ENCODE measurements around the gene PPP4R4.

Gene PPP4R4, protein sequence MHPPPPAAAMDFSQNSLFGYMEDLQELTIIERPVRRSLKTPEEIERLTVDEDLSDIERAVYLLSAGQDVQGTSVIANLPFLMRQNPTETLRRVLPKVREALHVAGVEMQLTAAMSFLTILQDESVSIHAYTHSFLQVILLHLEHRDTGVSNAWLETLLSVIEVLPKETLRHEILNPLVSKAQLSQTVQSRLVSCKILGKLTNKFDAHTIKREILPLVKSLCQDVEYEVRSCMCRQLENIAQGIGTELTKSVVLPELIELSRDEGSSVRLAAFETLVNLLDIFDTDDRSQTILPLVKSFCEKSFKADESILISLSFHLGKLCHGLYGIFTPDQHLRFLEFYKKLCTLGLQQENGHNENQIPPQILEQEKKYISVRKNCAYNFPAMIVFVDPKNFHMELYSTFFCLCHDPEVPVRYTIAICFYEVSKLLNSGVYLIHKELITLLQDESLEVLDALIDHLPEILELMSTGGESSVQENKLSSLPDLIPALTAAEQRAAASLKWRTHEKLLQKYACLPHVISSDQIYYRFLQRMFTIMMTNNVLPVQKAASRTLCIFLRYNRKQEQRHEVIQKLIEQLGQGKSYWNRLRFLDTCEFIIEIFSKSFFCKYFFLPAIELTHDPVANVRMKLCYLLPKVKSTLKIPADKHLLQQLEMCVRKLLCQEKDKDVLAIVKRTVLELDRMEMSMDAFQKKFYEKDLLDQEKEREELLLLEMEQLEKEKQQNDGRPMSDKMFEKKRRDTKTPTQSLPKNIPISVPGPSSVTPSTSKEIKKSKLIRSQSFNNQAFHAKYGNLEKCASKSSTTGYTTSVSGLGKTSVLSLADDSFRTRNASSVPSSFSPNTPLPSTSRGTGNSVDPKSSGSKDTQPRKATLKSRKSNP

DNA sequence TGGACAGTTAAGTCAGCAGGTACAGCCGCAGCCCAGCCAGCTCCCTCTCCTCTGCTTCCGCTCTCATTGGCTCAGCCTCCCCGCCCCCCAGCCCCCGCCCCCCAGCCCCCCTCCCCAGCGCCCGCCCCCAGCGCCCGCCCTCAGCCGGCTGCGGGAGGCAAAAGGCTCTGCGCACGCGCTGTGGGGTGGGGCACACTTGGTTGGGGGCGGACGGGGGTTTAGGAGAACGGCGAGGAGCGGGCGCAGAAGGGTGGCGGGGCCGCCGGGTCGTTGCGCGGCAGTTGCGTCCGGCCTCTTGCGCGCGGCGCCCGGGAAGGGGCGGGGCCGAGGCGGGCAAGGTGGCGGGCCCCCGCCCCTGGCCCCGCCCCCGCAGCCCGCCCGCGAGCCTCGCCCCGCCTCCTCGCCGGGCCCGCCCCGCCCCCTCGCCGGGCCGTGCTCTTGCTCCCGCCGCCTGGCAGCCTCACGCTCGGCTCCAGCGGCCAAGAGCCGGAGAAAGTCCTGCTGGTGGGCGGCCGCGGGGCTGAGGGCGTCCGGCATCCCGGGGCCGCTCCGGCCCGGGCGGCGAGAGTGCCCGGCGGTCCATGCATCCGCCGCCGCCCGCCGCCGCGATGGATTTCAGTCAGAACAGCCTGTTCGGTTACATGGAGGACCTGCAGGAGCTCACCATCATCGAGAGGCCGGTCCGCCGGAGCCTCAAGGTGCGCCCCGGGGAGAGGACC is at the start of gene PPP4R4:
TSS of gene PPP4R4 (plus strand) at position 438 of the 719 bp plus-strand sequence. CDS start at position 582, 144 bp downstream.
- peak; percentile 86 for DNase-seq

DNA sequence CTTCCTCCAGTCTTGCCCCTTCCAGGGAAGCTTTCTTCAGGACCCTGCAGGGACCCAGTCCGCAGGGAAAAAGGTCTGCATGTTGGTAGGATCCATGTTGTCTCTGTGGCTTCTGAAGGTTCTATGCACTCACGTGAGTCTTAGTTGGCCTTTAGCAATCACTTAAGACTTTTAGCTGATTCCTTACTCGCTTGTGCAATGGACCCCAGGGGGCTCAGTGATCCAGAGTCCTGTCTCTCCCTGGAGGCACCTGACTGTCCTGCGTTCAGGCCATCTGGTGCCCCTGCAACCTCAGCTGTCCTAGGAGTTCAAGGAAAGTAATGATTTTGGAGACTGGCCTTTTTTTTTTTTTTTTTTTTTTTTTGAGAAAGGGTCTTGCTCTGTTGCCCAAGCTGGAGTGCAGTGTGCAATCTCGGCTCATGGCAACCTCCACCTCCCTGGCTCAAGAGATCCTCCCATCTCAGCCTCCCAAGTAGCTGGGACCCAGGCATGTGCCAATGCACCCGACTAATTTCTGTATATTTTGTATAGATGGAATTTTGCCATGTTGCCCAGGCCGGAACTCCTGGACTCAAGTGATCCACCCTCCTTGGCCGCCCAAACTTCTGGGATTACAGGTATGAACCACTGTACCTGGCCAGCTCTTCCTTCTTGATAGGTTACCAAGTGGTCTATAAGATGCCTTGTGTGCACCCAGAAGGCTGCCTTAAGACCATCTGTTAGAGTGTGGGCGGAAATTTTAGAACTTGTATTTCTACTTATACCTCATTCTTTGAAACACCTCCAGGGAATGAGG is 49.3 kb upstream of the PPP4R4 start:
- no peak for DNase-seq

DNA sequence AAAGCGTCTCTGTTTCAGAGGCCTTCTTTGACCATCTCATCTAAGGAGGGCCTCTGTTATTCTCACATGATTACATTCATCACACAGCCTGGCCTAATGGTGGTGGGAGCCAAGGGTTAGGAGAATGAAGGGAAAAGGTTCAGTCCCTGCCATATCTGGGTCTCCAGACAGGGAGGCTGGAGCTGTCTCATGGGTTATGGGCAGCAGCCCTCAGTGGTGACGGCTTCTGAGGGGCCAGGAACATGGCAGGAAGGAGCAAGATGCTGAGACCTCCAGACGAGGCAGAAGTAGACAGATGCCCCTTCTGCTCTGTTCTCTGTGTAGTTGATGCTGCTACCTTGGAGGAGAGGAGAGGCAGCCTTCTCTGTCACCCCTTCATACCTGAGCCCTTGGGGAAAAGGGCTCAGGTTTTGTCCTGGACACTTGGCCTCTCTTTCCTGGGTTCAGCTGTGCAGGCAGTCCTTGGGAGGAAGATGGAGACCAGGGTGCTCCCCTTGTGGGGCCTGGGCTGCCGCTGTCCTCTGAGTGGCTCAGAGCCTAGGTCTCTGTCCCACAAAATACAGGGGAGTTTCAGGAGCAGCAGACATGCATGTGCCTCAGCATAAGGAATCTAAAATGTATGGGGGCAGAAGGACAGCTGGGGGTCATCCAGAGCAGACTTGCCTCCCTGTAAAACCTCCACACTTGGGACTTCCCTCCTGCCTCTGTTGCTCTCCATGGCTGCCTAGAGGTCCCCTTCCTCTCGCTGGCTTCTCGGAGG is 48.3 kb upstream of the PPP4R4 start:
- no peak for DNase-seq

DNA sequence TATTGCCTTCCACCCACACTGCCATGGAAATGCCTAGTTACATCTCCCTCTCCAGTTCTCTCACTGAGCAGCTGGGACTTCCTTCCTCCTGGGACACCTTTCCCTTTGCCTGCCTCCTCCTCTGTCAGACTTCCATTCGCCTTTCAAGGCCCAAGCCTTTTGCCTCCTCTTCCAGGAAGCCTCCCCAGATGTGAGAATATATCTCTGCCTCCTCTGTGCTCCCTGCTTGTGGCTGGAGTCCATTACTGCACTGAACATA is 47.8 kb upstream of the PPP4R4 start:
- DNase-seq: no peak

DNA sequence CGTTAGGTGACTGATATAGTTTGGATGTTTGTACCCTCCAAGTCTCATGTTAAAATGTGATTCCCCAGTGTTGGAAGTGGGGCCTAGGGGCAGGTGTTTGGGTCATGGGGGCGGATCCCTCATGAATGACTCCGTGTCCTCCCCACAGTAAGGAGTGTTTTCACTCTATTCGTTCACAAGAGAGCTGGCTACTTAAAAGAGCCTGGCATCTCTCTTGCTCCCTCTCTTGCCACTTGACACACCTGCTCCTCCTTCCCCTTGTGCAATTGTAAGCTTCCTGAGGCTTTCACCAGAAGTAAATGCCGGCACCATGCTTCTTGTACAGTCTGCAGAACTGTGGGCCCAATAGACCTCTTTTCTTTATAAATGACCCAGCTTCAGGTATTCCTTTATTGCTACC is 47.3 kb upstream of the PPP4R4 start:
- no peak for DNase-seq

DNA sequence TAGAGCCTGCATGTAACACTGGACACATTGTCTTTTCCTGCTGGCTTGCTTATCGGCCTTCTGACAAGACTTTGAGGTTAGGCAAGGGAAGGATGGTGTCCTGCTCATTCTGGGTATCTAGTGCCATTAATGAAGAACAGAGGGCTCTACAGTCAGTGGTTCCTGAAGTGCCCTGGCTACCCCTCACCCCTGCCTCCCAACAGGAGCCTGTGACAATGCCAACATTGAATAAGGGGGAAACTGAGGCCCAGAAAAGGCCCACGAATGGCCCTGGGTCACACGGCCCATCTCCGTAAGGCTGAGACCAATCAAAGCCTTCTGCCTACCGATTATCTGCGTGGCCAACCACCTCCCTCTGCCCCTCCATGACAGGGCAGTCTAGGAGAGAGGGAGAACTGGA is 46.8 kb upstream of the PPP4R4 start:
- DNase-seq: no peak

DNA sequence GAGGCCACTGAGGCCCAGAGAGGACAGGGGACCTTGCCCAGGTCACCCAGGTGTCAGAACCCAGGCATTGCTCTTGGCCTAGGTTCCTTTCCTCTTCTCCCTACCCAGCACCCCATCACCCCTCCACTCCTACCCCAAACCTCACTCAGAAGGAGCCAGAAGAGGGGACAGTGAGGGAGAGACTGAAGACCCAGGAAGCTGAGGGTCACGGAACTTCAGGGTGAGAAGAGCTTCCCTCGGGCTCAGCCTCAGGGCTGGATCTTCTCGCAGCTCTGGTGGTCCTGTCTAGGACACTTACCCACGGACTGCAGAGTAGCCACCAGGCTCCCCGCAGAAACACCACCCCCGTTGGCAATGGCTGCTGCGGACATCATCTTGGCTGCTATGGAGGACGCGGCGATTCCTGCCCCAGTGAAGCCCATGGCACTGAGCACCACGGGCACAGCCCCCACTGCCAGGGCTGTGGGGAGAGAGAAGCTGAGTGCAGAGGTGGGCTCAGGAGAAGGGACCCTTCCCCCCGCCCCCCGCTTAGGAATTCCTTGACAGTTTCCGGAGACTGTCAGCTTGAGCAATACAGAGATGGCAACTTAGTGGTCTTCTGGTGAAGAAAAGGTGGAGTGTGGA is 45.8 kb upstream of the PPP4R4 start:
- DNase-seq: no peak

DNA sequence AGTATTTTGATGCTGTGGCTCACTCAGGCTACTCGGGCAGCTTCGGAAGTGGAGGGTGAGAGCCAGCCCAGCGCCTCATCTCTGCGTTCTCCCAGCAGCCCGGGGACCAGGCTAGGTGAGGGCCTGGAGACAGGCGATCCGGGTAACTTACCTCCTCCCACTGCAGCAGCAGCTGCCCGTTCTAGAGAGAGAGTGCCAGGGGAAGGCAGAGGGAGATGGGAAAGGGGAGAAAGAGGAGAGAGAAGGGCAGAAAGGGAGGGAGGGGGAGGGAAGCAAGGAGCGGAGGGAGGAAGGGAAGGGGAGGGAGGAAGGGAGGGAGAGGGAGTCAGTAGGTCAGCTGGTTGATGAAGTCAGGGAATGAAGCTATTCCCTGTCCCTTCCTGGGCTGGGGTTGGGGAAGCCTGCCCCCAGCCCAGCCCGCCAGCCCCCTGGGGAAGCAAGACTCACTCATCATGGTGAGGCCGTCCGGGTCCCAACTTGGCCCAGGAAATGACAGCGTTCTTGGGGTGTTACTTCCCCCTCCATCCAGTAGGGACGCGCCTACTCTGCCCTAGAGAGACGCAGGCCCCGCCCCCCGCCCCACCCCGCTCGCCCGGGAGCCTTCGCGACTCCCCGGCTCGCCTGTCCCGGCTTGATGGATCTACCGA is 44.9 kb upstream of the PPP4R4 start, which contains the start of gene IFI27L2:
TSS of gene IFI27L2 (minus strand) at position 494 of the 647 bp plus-strand sequence. CDS start at position 454, 40 bp downstream.
- peak; percentile 60 for DNase-seq

DNA sequence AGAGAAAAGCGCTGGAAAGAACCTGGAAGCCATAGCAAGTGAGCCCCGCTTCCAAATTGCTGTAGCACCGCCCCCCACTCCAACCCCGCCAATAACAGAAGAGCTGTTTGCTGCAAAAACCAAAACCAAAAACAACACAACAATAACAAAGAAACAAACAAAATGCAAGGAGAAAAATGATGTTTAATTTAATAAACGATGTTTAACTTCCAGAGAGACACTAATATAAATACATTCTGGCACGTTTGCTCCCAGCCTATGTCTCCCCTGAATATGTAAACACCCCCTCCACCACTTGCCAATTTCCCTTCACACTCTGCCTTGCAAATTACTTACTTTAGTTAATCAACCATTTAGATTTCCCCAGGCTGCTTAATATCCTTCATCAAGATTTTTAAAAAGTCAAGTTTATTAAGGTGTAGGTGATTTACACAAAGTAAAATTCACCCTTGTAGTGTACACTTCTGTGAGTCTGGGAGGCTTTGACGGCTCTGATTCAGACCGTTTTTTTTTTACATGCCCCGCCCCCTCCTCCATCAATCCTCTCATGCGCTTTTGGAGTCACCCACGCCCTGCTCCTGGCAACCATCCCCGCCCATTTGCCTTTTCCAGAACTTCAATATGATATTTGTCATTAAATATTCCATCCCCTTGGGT is 44.2 kb upstream of the PPP4R4 start:
- DNase-seq: no peak

DNA sequence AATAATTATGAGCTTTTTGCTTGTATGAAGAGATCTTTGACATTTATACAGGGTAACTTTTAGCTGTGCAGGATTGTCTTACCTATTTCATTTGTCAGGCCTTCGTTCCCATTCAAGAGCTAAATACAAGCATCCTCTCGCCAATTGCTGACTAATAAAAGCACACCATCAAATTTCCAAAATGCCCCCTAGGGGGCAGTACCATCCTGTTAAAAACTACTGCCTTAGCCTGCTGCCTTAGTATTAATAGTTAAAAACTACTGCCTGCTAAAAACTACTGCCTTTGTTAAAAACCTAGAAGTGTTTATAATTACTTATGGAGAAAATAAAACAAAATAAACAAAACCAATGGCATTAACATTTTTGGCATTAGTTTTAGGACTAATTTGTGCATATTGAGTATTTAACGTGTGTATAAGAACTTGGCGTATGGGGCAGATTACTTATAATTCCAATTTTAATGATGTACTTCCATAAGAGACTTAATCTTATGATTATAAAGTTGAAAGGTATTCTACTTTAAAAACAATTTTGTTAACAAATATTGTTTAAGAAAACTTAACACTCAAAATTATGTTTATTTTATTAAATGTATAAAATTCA is 41.7 kb upstream of the PPP4R4 start:
- DNase-seq: no peak

DNA sequence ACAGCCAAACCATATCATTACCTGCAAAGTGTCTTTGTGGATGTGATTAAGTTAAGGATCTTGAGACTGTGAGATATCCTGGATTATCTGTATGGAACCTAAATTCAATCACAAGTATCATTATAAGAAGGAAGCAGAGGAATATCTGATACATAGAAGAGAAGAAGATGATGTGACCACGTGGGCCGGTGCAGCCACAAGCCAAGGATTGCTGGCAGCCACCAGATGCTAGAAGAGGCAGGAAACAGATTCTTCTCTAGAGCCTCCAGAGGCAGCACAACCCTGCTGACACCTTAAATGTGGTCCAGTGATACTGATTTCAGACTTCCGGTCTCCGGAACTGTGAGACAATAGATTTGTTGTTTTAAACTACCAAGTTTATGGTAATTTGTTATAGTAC is 38.6 kb upstream of the PPP4R4 start:
- DNase-seq: no peak

DNA sequence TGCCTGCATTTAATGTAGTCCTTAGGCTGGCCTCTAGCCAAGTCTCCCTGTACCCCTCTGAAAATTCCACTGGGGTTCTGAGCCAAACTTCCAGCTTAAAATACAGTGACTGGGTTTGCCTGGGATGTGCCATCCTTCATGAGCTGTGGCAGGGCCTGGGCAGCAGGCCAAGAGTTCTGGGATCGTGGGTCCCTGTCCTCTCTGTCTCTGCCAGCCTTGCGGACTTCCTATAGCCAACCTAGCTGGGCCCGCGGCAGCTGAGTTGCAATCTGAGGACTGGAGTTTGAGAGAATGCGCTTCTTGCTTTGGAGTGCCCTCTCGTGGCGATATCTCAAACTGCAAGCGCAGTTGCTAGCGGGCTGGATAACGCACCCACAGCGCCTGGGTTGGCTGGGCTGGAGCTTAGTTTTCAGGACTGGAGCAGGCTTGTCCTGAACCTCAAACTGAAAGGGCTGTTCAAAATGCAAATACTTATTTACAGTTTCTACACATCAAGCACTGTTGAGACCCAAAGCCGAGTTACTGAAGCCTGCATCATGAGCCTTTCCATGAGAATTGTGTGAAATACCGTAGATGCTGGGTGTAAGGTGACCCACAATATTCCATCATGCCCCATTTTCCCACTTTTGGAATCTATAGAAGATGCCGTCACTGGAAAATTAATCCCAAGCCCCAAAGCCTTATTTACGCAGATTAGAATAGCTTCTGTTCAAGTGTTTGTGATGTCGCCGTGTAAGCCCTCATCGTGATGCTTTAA is 37.4 kb upstream of the PPP4R4 start:
- peak; percentile 90 for DNase-seq

DNA sequence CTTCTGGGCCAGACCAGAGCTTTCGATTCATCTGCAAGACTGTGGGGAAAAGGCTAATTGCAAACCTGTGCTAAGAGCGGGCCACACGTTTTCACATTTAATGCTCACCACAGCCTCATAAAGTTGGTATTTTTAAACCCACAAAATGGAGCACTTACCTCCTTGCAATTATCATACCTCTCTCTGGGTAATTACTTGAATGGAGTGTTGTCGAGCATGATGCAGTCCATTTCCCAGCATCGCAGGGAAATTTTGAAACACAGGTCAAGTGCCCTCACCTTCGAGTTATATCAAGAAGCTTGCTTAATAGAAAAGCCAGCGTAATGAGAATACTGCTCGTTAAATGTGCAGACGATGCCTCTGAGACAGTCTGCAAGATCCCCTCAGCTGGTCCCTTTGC is 35.9 kb upstream of the PPP4R4 start:
- no peak for DNase-seq

DNA sequence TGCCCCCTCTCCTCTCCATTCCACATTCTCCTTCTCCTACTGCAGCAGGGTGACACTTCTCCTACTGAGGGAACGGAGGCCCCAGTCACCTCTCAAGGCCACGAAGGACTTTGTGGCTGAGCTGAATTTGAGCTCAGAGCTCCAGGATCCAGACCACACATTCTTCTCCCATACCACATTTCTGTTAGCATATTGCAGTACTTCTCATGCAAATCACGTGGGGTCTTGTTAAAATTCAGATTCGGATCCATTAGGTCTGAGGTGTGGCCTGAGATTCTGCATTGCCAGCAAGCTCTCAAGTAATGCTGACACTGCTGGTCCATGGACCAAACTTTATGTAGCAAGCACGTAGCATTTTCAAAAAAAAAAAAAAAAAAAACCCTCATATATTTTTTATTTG is 35.1 kb upstream of the PPP4R4 start:
- DNase-seq: no peak

DNA sequence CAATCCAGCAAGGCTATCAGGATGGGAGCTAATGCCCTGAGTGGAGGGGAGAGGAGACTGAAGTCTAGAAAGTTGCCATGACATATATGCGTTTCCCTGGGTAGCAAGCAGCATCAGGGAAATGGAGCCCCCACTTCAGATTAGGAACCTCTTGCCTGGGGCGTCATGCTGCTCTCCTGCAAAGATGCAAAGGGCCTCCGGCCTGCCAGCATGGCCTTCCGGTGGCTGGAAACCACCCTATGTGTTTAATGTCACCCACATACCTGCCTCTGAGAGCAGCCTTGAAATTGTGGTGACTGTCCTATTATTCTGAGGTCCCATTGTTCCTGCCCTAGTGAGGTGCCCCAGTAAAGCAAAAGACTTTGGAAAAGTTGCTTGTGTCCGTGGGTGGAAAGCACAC is 34.7 kb upstream of the PPP4R4 start:
- DNase-seq: no peak

DNA sequence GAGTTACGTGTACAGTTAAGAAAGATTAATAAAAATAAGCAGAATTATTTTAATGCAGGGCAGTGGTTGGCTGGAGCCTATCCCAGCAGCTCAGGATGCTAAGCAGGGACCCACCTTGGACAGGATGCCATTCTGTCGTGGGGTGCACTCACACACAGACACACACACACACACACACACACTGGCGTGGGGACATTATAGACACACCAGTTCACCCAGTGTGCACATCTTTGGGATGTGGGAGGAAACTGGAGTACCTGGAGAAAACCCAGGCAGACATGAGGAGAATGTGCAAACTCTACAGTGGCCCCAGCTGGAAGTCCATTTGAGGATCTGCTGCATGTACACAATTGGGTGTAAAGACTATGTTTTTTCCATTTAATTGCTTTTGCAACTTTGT is 31.9 kb upstream of the PPP4R4 start:
- no peak for DNase-seq

DNA sequence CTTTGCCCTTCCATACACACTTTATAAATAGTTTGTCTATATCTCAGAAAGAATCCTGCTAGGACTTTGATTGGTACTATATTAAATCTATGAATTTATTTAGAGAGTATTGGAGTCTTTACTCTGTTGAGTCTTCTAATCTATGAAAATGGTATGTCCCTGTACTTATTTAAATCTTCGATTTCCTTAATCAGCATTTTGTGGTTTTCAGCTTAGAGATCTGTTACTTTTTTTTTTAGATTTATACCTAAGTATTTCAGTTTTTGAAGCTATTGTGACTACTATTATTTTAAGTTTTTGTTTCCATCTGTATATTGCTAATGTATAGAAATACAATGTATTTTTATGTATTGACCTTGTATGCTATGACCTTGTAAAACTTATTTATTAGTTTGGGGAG is 31.3 kb upstream of the PPP4R4 start:
- no peak for DNase-seq

DNA sequence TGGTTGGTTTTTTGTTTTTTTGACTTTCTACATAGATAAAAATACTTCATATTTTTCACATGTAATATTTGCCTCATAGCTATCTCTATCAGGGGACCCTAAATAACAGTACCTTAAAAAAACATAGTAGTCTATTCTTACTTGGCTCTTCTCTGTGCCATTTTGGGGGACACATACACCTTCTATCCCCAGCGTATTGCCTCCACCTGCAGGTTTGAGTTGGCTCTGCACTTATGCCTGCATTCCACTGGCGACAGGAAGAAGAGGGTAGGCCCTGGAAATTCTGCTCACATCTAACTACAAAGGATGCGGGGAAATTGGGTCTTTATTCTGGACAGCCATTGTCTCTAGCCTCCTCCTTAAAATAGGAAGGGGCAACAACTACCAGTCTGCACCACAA is 30.9 kb upstream of the PPP4R4 start:
- no peak for DNase-seq

DNA sequence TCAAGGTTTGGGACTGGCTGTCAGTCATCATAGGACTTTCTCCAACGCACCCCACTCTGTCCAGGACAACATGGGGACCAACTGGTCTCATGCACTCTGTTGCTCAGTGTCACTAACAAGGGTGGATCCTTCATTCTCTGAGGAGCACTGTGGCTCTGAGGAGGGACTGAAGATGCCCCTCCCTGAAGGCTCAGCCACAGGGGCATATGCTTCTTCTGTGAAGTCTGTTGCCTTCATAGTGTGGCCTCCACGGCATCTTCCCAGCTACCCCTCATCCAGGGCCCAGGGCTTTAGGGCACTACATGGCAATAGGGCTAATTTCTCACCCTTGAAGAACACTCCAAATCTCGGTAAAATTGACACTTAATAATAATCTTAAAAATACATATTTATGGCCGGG is 30.4 kb upstream of the PPP4R4 start:
- DNase-seq: no peak

Data from activated T-cell treated with anti-CD3 and anti-CD28 coated beads, Interleukin-2, amount 50 U/mL, for 1 hour (primary cell).